GM23338 (cell line): ENCODE data around the gene ZNF561. TPM values are rescaled to one million over a fixed set of nuclear protein-coding genes. Genes with fewer than 3 reads are reported as not detected.
"Not testable (repeated sequence)": the region's sequence is repeated elsewhere in the genome, so short reads cannot be mapped to it uniquely, and the experiment has no call there.

ENCODE experiments used
- ATAC-seq: fragments of 200-7000 bp; cut with Tn5 transposase; 3 replicates; pipeline ENCODE4 v1.9.1; 2020
- DNase-seq: peaks from one replicate; pipeline ENCODE4 v3.0.0-alpha.2; 2015; ENCODE audit warnings: low spot score
- H2AFZ ChIP-seq: fragments of 200-600 bp; sonication (generic); 2 replicates; pipeline ENCODE4 v1.8.0; 2016; ENCODE audit warnings: antibody characterized with exemption, mild to moderate bottlenecking, moderate library complexity
- H3F3A ChIP-seq: fragments of 200-600 bp; sonication (generic); replicated peaks from 2 replicates; pipeline ENCODE4 v1.8.0; 2017; ENCODE audit warnings: antibody characterized with exemption, mixed run types, low read depth
- H3K27ac ChIP-seq: fragments of 200-600 bp; sonication (generic); 2 replicates; pipeline ENCODE4 v1.6.1; 2016; ENCODE audit warnings: low read depth
- H3K27me3 ChIP-seq: fragments of 200-600 bp; sonication (generic); 2 replicates; pipeline ENCODE4 v1.8.0; 2016; ENCODE audit warnings: mild to moderate bottlenecking, mixed run types, moderate library complexity; ENCODE audit not compliant: insufficient read depth
- H3K36me3 ChIP-seq: fragments of 200-600 bp; sonication (generic); 2 replicates; pipeline ENCODE4 v1.8.0; 2016; ENCODE audit warnings: mild to moderate bottlenecking; ENCODE audit not compliant: insufficient read depth
- H3K4me1 ChIP-seq: fragments of 200-600 bp; sonication (generic); 2 replicates; pipeline ENCODE4 v1.8.0; 2016; ENCODE audit warnings: mild to moderate bottlenecking, moderate library complexity; ENCODE audit not compliant: insufficient read depth
- H3K4me2 ChIP-seq: fragments of 200-600 bp; sonication (generic); 2 replicates; pipeline ENCODE4 v1.7.1; 2017; ENCODE audit warnings: mixed run types
- H3K4me3 ChIP-seq: fragments of 200-600 bp; sonication (generic); 2 replicates; pipeline ENCODE4 v1.6.1; 2016; ENCODE audit warnings: mixed run types
- H3K79me2 ChIP-seq: fragments of 200-600 bp; sonication (generic); replicated peaks from 2 replicates; pipeline ENCODE4 v1.8.0; 2017; ENCODE audit warnings: mild to moderate bottlenecking; ENCODE audit not compliant: insufficient read depth
- H3K9me2 ChIP-seq: fragments of 200-600 bp; sonication (generic); 2 replicates; pipeline ENCODE4 v1.8.0; 2017; ENCODE audit not compliant: insufficient read depth
- H4K20me1 ChIP-seq: fragments of 200-600 bp; sonication (generic); replicated peaks from 2 replicates; pipeline ENCODE4 v1.8.0; 2017; ENCODE audit warnings: mild to moderate bottlenecking; ENCODE audit not compliant: insufficient read depth
- H3K27ac Mint-ChIP-seq: 2 replicates; pipeline ENCODE4 v1.8.0; 2020; ENCODE audit warnings: inconsistent platforms, mild to moderate bottlenecking, moderate library complexity, mixed read lengths
- H3K27me3 Mint-ChIP-seq: 3 replicates; pipeline ENCODE4 v1.8.0; 2022; ENCODE audit warnings: low read depth, mild to moderate bottlenecking, moderate library complexity, mixed read lengths, inconsistent platforms; ENCODE audit not compliant: insufficient read depth, poor library complexity
- H3K36me3 Mint-ChIP-seq: 3 replicates; pipeline ENCODE4 v1.8.0; 2021; ENCODE audit warnings: low read depth, mild to moderate bottlenecking, inconsistent platforms, moderate library complexity, mixed read lengths
- H3K4me1 Mint-ChIP-seq: 3 replicates; pipeline ENCODE4 v1.8.0; 2020; ENCODE audit warnings: mild to moderate bottlenecking, inconsistent platforms, mixed read lengths
- H3K4me3 Mint-ChIP-seq: 3 replicates; pipeline ENCODE4 v1.8.0; 2021; ENCODE audit warnings: moderate library complexity, mild to moderate bottlenecking, inconsistent platforms, mixed read lengths
- H3K9me3 Mint-ChIP-seq: 3 replicates; pipeline ENCODE4 v1.8.0; 2020; ENCODE audit warnings: moderate library complexity, mild to moderate bottlenecking, inconsistent platforms, mixed read lengths
- EZH2 ChIP-seq: fragments of 200-600 bp; sonication (generic); IDR thresholded peaks from one replicate; pipeline ENCODE4 v1.8.0; 2017; ENCODE audit warnings: antibody characterized with exemption, mild to moderate bottlenecking, low read depth; ENCODE audit not compliant: unreplicated experiment
- EZH2phosphoT487 ChIP-seq: fragments of 200-600 bp; sonication (generic); IDR thresholded peaks from one replicate; pipeline ENCODE4 v1.8.1; 2018; ENCODE audit warnings: antibody characterized with exemption; ENCODE audit not compliant: unreplicated experiment
- JUNB ChIP-seq: IDR thresholded peaks from one replicate; pipeline ENCODE4 v1.6.1; 2016; ENCODE audit warnings: antibody characterized with exemption; ENCODE audit not compliant: unreplicated experiment
- POLR2AphosphoS5 ChIP-seq: IDR thresholded peaks from 2 replicates; pipeline ENCODE4 v1.6.1; 2016; ENCODE audit warnings: antibody characterized with exemption, low read depth
- STAT1 ChIP-seq: IDR thresholded peaks from one replicate; pipeline ENCODE4 v1.6.1; 2016; ENCODE audit warnings: antibody characterized with exemption; ENCODE audit not compliant: unreplicated experiment
- ZNF331 ChIP-seq: fragments of 250-450 bp; sonication (Bioruptor Pico); IDR thresholded peaks from 2 replicates; pipeline ENCODE4 v1.5.0; 2020; ENCODE audit warnings: low read depth, mild to moderate bottlenecking, moderate library complexity
- ZNF462 ChIP-seq: fragments of 250-450 bp; sonication (Bioruptor Pico); IDR thresholded peaks from 2 replicates; pipeline ENCODE4 v1.5.0; 2020; ENCODE audit warnings: mild to moderate bottlenecking, moderate library complexity
- polyA plus RNA-seq: library from polyadenylated mRNA; unstranded; fragments of >200 nt; fragmentation: Nextera tagmentation; extraction: Ambion mirVana; gene quantifications from 2 replicates; pipeline ENCODE4 v1.2.1, GENCODE V29; 2016
- total RNA-seq: library from RNA; depleted of rRNA; stranded (reverse); fragments of >200 nt; shearing (Covaris generic); gene quantifications from 2 replicates; pipeline ENCODE4 v1.2.3, GENCODE V29; 2014

Gene ZNF561
- total and polyA plus RNA-seq, 2 experiments from 2014 or later: 22.7 to 71.1 TPM

- H3K27me3 ChIP-seq, H3K36me3 ChIP-seq, H2AFZ ChIP-seq, H3F3A ChIP-seq, H3K9me2 ChIP-seq: not testable (repeated sequence)
- Mint-ChIP-seq H3K27ac (peak overlapping the region; percentile 90), H3K4me3 (peak overlapping the region; percentile 83), H3K27me3 (peaks cover 16% of the 10 kb centered on the region), H3K36me3 (peaks cover 63% of the 10 kb centered on the region), H3K9me3 (peaks cover 27% of the 10 kb centered on the region), H3K4me1 (peaks cover 38% of the 10 kb centered on the region)
- peak; percentile 50 for DNase-seq
- peak overlapping the region; percentile 91 for H3K4me3 ChIP-seq
- 0 out of 2 replicates have a peak, but pooled peaks have one; percentile 9 for TF ChIP-seq POLR2AphosphoS5
- peak overlapping the region; percentile 92 for H3K4me2 ChIP-seq
- H4K20me1 ChIP-seq: peaks cover 47% of the 10 kb centered on the region
- peak; percentile 5; the same call in 1 of the 3 replicates for ATAC-seq
- peak overlapping the region; percentile 97 for H3K27ac ChIP-seq
- H3K79me2 ChIP-seq: peaks cover 84% of the 10 kb centered on the region
- H3K4me1 ChIP-seq: peaks cover 52% of the 10 kb centered on the region
Observed at GRCh38 chr19:9582081-9582725, 38.8 kb downstream of the ZNF561 start.

DNA sequence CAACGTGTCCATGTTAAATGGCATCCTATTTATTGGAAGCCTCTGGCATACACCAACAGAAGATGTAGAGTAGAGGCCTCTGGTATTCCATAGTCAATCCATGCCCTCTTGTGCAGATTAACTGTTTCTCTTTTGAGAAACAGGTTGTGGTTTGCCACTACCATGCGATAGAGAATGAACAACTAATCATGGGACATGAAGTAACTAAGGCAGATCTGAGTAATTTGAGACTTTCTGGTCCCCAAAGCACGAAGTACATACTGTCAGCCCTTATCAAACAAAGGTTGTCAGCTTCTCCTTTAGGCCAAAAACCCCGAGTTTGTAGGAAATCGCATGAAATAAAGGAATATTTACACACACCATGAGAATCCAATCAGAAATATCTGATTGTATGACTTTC lies 40.3 kb downstream of the ZNF561 start:
- H3K4me1 ChIP-seq: peaks cover 63% of the 10 kb centered on the region
- peak overlapping the region; percentile 94 for H3K27ac ChIP-seq
- peaks cover 19% of the 10 kb centered on the region for H3K27me3 Mint-ChIP-seq
- H3K36me3 ChIP-seq: no peaks in the 10 kb centered on the region; the same call in 1 of the 2 replicates
- no peaks in the 10 kb centered on the region for H3K9me2 ChIP-seq
- H3K4me3 Mint-ChIP-seq: peak overlapping the region; percentile 83
- H3K4me1 Mint-ChIP-seq: peaks cover 38% of the 10 kb centered on the region
- no peak overlapping the region for H2AFZ ChIP-seq
- H3K79me2 ChIP-seq: peaks cover 96% of the 10 kb centered on the region
- no peak overlapping the region for H3K27ac Mint-ChIP-seq
- H3K27me3 ChIP-seq: no peaks in the 10 kb centered on the region
- no peak for ATAC-seq
- TF ChIP-seq POLR2AphosphoS5 (no peak), ZNF331 (CRISPR knock-in tag) (no peak), EZH2 (no peak), STAT1 (no peak), JUNB (no peak)
- peaks cover 42% of the 10 kb centered on the region for H3K9me3 Mint-ChIP-seq
- no peaks in the 10 kb centered on the region for H3F3A ChIP-seq
- DNase-seq: no peak
- H3K4me2 ChIP-seq: peak overlapping the region; percentile 92
- peak overlapping the region; percentile 91 for H3K4me3 ChIP-seq
- H4K20me1 ChIP-seq: peaks cover 60% of the 10 kb centered on the region
- H3K36me3 Mint-ChIP-seq: peaks cover 78% of the 10 kb centered on the region

DNA sequence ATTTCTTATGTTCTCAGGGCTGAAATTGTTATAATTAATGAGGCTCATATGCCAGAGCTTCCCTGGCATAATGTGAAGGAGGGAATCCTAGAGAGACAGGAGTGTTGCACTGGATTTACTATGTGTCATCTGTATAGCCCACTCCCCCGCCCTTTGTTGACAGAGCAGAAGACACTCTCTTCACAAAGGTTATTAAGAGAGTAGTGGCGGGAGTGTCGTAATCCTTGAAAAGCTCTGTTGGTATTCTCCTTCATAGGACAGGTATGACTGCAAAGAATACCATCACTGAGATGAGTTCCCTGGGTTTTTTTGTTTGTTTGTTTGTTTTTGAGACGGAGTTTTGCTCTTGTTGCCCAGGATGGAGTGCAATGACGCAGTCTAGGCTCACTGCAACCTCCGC lies 50.8 kb downstream of the ZNF561 start:
- H3K79me2 ChIP-seq: peaks cover 100% of the 10 kb centered on the region
- no peak overlapping the region for H3K27ac ChIP-seq
- H3K27me3 ChIP-seq: no peaks in the 10 kb centered on the region; the same call in 1 of the 2 replicates
- Mint-ChIP-seq H3K36me3 (peaks cover 100% of the 10 kb centered on the region), H3K27ac (no peak overlapping the region), H3K27me3 (peaks cover 26% of the 10 kb centered on the region), H3K9me3 (peaks cover 100% of the 10 kb centered on the region), H3K4me3 (no peak overlapping the region), H3K4me1 (peaks cover 4% of the 10 kb centered on the region; the same call in 2 of the 3 replicates)
- no peak for DNase-seq
- H3K4me1 ChIP-seq: peaks cover 20% of the 10 kb centered on the region
- H4K20me1 ChIP-seq: peaks cover 67% of the 10 kb centered on the region
- H2AFZ ChIP-seq: no peak overlapping the region
- no peaks in the 10 kb centered on the region; the same call in 1 of the 2 replicates for H3K9me2 ChIP-seq
- H3K4me2 ChIP-seq: no peak overlapping the region
- ATAC-seq: no peak
- no peak overlapping the region for H3K4me3 ChIP-seq
- peaks cover 48% of the 10 kb centered on the region for H3K36me3 ChIP-seq
- peaks cover 12% of the 10 kb centered on the region; the same call in 1 of the 2 replicates for H3F3A ChIP-seq
- TF ChIP-seq EZH2 (no peak), STAT1 (no peak), EZH2phosphoT487 (no peak), ZNF331 (CRISPR knock-in tag) (no peak), POLR2AphosphoS5 (no peak), ZNF462 (CRISPR knock-in tag) (no peak)
